Gastrocnemius medialis (tissue), 4 donors: ENCODE results near the gene SIRPA. TPM values are rescaled to one million over a fixed set of nuclear protein-coding genes. Genes with fewer than 3 reads are reported as not detected.
A peak's percentile ranks its signal among the peaks of the same experiment; 100 is the strongest.

Experiments used
- ATAC-seq, 2 donors: fragments of 150-250 bp; one replicate each; pipeline ENCODE4 v1.9.1; 2016
- DNase-seq, 2 donors: peaks; one replicate each; pipeline ENCODE4 v3.0.0-alpha.2; 2019
- H3K27ac ChIP-seq, 4 donors: fragments of 200-600 bp; sonication (generic); 1 replicate in 1 of 4; 2 replicates in 3 of 4; pipeline ENCODE4 v1.5.1; 2016 to 2018; ENCODE audit warnings: mild to moderate bottlenecking in 2 of 4, moderate library complexity in 1 of 4
- H3K27me3 ChIP-seq, 3 donors: fragments of 200-600 bp; sonication (generic) in 2 of 3; 1 replicate in 1 of 3; 2 replicates in 2 of 3; pipeline versions ENCODE4 v1.5.1 to v1.6.0; 2016 to 2019; ENCODE audit warnings: mild to moderate bottlenecking in 1 of 3, moderate library complexity in 1 of 3
- H3K36me3 ChIP-seq, 2 donors: fragments of 200-600 bp; sonication (generic) in 1 of 2; one replicate each; pipeline ENCODE4 v1.5.1; 2017 to 2018
- H3K4me1 ChIP-seq, 2 donors: fragments of 200-600 bp; sonication (generic) in 1 of 2; one replicate each; pipeline ENCODE4 v1.5.1; 2016 to 2017; ENCODE audit warnings: mild to moderate bottlenecking in 2 of 2
- H3K4me3 ChIP-seq, 4 donors: fragments of 200-600 bp; sonication (generic) in 3 of 4; 1 replicate in 1 of 4; 2 replicates in 3 of 4; pipeline ENCODE4 v1.5.1; 2016 to 2019; ENCODE audit warnings: mild to moderate bottlenecking in 2 of 4
- H3K9me3 ChIP-seq, 3 donors: fragments of 200-600 bp; sonication (generic) in 2 of 3; 1 replicate in 1 of 3; 2 replicates in 2 of 3; pipeline ENCODE4 v1.5.1; 2016 to 2019
- CTCF ChIP-seq, 5 experiments: fragments of 450-650 bp in 3 of 5; fragments of 200-600 bp in 2 of 5; sonication (generic) in 2 of 5; IDR thresholded peaks in 4 of 5; conservative IDR thresholded peaks in 1 of 5; 1 replicate in 4 of 5; 2 replicates in 1 of 5; pipeline ENCODE4 v1.5.1; 2016 to 2019; ENCODE audit warnings: antibody characterized with exemption in 5 of 5, mild to moderate bottlenecking in 3 of 5, moderate library complexity in 3 of 5
- POLR2A ChIP-seq, 2 donors: fragments of 450-650 bp; IDR thresholded peaks; one replicate each; pipeline ENCODE4 v1.6.1; 2017; ENCODE audit warnings: antibody characterized with exemption in 2 of 2, mild to moderate bottlenecking in 2 of 2, moderate library complexity in 2 of 2
- in situ Hi-C, 4 donors: fragments of 200-750 bp; cut with MboI; loops; one replicate each; pipeline versions ENCODE4 v1.15.0 to v1.8.0; 2017; ENCODE audit warnings: low sequenced_read_pairs in 4 of 4
- intact Hi-C: fragments of 100-400 bp; cut with DNase I; formaldehyde crosslinking; loops from one replicate; pipeline ENCODE4 v1.15.1; 2023; ENCODE audit warnings: low total_unique reads
- total RNA-seq, 4 donors: library from RNA; depleted of rRNA; stranded (reverse); fragments of >200 nt; gene quantifications; one replicate each; pipeline versions ENCODE4 v1.1.0 to v1.2.3, GENCODE V29; 2016

SIRPA gene
- total RNA-seq, 4 donors from 2014 or later: 14.6 to 62.0 (median 20.6) TPM

GRCh38 chr20:1940581-1940980 lies 45.4 kb downstream of the SIRPA start:
- ATAC-seq (no peak), DNase-seq (no peak)
- Histone ChIP-seq H3K27me3 (no peaks in the 10 kb centered on the region), H3K9me3 (no peaks in the 10 kb centered on the region), H3K27ac (no peak overlapping the region), H3K36me3 (peaks cover 0 to 5% of the 10 kb centered on the region in 2 donors), H3K4me3 (no peak overlapping the region), H3K4me1 (peaks cover 21 to 47% of the 10 kb centered on the region in 2 donors)
- TF ChIP-seq POLR2A (IDR thresholded peaks at IDR 0.05): no peak
- no peak for TF ChIP-seq CTCF (IDR thresholded peaks at IDR 0.05 in 4 of 5, conservative IDR thresholded peaks at IDR 0.05 in 1 of 5)
- in situ Hi-C loops: loop anchor here in 1 of 4 donors (25.0 kb wide), 1 partner anchor 128 kb away; no protein-coding TSS in a partner anchor
- intact Hi-C loops: no loop called here

DNA sequence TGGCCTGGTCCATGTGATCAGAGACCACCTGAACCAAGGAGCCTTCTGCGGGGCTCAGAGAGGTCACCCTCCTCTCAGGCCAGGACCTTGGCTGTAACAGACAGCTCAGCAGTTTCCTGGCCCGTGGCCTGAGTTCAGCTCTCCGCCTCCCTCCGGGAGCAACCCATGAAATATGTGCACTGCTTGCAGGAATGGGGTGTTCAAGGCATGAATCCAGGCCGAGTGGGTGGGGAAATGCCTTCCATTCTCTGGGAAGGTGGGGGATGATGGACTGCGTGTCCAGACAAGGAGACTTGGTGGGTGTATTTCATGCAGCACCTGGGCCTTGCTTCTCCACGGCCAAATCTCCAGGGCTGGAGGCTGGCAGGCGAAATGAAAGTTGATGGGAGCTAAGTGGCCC lies 46.0 kb downstream of the SIRPA start:
- peaks cover 27 to 47% of the 10 kb centered on the region in 2 donors for H3K4me1 ChIP-seq
- H3K4me3 ChIP-seq: no peak overlapping the region
- in situ Hi-C loops: loop anchor here in 1 of 4 donors (25.0 kb wide), 1 partner anchor 129 kb away; no protein-coding TSS in a partner anchor
- no peak for TF ChIP-seq POLR2A (IDR thresholded peaks at IDR 0.05)
- no peak for TF ChIP-seq CTCF (IDR thresholded peaks at IDR 0.05 in 4 of 5, conservative IDR thresholded peaks at IDR 0.05 in 1 of 5)
- H3K27ac ChIP-seq: no peak overlapping the region
- peaks cover 0 to 5% of the 10 kb centered on the region in 2 donors for H3K36me3 ChIP-seq
- H3K27me3 ChIP-seq: no peaks in the 10 kb centered on the region
- intact Hi-C loops: no loop called here
- H3K9me3 ChIP-seq: no peaks in the 10 kb centered on the region
- ATAC-seq (no peak), DNase-seq (no peak)

GRCh38 chr20:1942061-1942460 lies 46.9 kb downstream of the SIRPA start:
- peaks cover 36 to 52% of the 10 kb centered on the region in 2 donors for H3K4me1 ChIP-seq
- DNase-seq: no peak
- ATAC-seq: no peak

DNA sequence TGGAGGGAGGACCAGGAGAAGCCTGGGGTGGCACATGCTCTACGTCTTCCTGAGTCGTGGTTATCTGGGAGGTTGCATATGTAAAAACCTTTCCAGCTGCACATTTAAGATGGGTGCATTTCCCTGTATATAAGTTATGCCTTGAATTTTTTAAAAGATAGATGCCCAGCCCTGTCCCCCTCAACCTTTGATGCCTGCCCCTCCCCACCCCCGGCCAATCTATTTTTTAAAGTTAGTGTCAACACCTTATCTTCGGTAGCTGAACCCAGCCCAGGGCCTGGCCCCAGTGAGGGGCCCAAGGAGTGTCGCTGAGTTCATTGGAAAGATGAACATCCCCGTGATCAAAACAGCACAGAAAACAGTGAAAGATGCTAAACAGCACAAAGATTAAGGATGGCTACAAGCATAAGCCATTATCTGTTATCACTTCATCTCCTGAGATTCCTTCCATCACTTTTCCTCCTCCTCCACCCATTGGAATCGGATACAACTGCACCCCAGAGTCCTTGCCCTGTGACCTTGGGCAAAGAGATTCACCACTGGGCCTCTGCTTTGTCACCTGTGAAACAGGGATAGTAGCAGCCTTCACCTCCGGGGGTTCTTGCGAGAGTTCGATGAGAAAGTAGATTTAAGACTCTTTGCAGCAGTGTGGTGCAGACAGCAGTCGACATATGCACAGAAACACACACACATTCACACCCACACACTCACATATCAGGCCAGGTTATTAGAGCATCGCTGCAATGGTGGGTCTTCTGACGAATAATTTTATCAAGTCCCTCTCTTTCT lies 47.5 kb downstream of the SIRPA start:
- in situ Hi-C loops (loop anchor here in 1 of 4 donors (25.0 kb wide), 1 partner anchor 130 kb away; no protein-coding TSS in a partner anchor), intact Hi-C loops (no loop called here)
- H3K27ac ChIP-seq: peak overlapping the region; percentile 41 to 77 (median 60)
- H3K4me1 ChIP-seq: peaks cover 42 to 58% of the 10 kb centered on the region in 2 donors
- DNase-seq: no peak
- ATAC-seq: no peak
- no peak for TF ChIP-seq POLR2A (IDR thresholded peaks at IDR 0.05)
- no peaks in the 10 kb centered on the region for H3K9me3 ChIP-seq
- no peaks in the 10 kb centered on the region for H3K36me3 ChIP-seq
- H3K27me3 ChIP-seq: no peaks in the 10 kb centered on the region
- no peak overlapping the region for H3K4me3 ChIP-seq

More at GRCh38 chr20:1942061-1942460, 46.9 kb downstream of the SIRPA start:
- Histone ChIP-seq H3K27ac (no peak overlapping the region), H3K9me3 (no peaks in the 10 kb centered on the region), H3K27me3 (no peaks in the 10 kb centered on the region), H3K4me3 (no peak overlapping the region), H3K36me3 (peaks cover 0 to 5% of the 10 kb centered on the region in 2 donors)
- intact Hi-C loops (no loop called here), in situ Hi-C loops (loop anchor here in 1 of 4 donors (25.0 kb wide), 1 partner anchor 130 kb away; no protein-coding TSS in a partner anchor)
- TF ChIP-seq POLR2A (IDR thresholded peaks at IDR 0.05) (no peak), CTCF (IDR thresholded peaks at IDR 0.05 in 4 of 5, conservative IDR thresholded peaks at IDR 0.05 in 1 of 5) (no peak)

- H3K27me3 ChIP-seq: no peaks in the 10 kb centered on the region
- in situ Hi-C loops: loop anchor here in 1 of 4 donors (25.0 kb wide), 1 partner anchor 131 kb away; no protein-coding TSS in a partner anchor
- H3K27ac ChIP-seq: peak overlapping the region; percentile 58 to 77 (median 68)
- peaks cover 46 to 61% of the 10 kb centered on the region in 2 donors for H3K4me1 ChIP-seq
- H3K36me3 ChIP-seq: no peaks in the 10 kb centered on the region
- no peak for TF ChIP-seq CTCF (IDR thresholded peaks at IDR 0.05 in 4 of 5, conservative IDR thresholded peaks at IDR 0.05 in 1 of 5)
- TF ChIP-seq POLR2A (IDR thresholded peaks at IDR 0.05): no peak
- intact Hi-C loops: no loop called here
- no peaks in the 10 kb centered on the region for H3K9me3 ChIP-seq
- peak; percentile 42 to 59 for ATAC-seq
- DNase-seq: peak; percentile 61 to 78
- no peak overlapping the region for H3K4me3 ChIP-seq
Measured at GRCh38 chr20:1943275-1944002, 48.2 kb downstream of the SIRPA start.
